Measurements from ENCODE around the gene XAB2.
A peak's percentile ranks its signal among the peaks of the same experiment; 100 is the strongest.

XAB2 gene

DNA sequence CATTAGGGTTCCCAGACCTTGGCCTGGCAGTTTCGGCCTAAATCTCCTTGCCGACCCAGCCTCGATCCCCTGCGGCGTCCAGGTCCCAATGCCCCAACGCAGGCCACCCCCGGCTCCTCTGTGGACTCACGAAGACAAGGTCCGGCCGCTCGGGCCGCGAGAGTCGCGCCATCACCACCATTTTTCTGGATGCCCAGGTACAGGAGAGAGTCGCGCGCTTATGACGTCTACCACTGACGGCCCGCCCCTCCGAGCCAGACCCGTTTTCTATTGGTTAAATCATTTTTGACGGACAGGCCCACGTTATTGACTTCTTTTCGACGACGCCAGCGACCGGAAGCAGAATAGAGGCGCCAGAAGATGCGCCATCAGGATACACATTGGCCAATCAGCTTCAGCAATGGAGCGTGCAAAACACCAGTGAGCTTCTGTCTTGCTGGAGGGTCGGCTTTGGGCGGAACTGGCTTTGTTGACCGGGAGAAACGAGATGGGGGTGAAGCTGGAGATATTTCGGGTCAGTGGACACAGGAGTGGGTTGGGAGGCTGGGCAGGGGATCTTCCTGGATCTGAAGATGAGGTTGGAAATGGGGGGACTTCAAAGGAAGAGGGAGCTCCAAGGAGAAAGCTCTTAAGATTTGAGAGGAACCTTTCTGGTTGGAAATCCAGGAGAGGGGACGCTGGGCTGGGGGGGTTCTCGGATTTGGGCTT lies at the start of gene XAB2, which contains the start of gene PET100:
Gene XAB2 (minus strand): TSS at position 199 of the 708 bp plus-strand sequence. CDS start 18 bp downstream, at position 181.
Gene PET100 (plus strand): TSS at position 447 of the 708 bp plus-strand sequence. CDS start 41 bp downstream, at position 488.
- peak; percentile 96 for DNase-seq

- DNase-seq = no peak
These were observed 48.4 kb upstream of the XAB2 start for GRCh38 chr19:7677669-7678311.

DNA sequence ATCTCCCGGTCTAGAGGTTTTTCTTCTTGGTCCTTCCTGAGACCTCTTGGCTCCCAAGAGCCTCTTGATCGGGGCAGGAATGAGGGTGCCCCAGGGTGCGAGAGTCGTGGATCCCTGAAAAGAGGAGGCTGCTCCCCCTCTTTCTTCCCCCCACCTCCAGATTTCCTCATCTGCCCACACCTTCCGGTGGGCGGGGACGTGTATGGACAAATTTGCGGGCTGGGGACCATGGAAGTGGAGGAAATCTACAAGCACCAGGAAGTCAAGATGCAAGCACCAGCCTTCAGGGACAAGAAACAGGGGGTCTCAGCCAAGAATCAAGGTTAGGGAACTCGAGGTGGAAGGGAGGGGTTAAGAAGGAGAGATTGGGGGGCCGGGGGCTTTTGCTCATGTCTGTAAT lies 47.5 kb upstream of the XAB2 start, which contains the start of gene MCEMP1:
Gene MCEMP1 (plus strand): TSS at position 237 of the 400 bp plus-strand sequence. CDS start 31 bp downstream, at position 268.
- DNase-seq = no peak

DNA sequence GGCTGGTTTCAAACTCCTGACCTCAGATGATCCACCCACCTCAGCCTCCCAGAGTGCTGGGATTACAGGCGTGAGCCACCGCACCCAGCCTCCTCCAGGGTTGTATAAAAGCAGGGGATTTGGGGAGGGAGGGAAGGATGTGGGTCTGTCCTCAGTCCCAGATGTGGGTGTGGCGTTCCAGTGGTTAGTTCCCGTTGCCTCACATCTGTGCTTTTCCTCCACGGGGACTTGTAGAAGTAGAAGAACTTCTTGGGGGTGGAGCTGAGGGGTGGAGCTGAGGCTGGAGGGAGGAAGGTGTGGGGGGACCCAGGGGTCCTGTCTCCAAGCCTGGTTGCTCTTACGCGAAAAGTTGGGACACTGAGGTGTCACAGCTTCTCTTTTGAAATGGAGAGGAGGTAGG lies 47.0 kb upstream of the XAB2 start:
- DNase-seq = no peak

- peak; percentile 10 for DNase-seq
These were observed 45.0 kb upstream of the XAB2 start for GRCh38 chr19:7674010-7675005.

DNA sequence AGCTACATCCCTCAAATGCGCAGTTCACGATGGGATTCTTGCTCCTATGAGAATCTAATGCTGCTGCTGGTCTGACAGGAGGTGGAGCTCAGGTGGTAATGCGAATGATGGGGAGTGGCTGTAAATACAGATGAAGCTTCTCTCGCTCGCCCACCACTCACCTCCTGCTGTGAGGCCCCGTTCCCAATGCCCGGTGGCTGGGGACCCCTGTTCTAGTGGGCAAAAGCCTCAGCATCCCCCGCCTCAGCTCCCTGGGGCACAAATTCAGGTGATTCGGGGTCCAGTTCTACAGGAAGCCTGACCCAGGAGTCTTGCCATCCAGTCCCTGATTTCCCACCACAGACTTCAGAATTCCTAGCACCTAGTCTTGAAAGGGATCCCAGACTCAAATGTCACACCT lies 43.2 kb upstream of the XAB2 start:
- DNase-seq = no peak

DNA sequence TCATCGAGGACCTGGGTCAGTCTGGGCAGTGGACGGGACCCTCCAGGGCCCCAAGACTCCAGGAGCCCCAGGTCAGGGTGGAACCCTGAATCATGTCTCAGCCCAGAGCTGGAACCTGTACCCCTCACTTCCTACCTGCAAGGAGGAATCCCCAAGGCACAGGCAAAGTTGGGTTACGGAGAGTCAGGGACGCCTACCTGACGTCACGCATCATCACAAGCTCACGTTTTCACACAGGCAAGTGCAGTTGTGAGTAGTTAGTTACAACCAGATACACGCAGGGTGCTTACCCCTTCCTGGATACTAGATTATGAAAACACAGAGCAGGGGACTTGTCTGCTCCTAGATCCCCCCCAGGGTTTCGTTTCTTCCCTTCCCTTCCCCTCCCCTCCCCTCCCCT lies 41.4 kb upstream of the XAB2 start:
- DNase-seq = no peak

DNA sequence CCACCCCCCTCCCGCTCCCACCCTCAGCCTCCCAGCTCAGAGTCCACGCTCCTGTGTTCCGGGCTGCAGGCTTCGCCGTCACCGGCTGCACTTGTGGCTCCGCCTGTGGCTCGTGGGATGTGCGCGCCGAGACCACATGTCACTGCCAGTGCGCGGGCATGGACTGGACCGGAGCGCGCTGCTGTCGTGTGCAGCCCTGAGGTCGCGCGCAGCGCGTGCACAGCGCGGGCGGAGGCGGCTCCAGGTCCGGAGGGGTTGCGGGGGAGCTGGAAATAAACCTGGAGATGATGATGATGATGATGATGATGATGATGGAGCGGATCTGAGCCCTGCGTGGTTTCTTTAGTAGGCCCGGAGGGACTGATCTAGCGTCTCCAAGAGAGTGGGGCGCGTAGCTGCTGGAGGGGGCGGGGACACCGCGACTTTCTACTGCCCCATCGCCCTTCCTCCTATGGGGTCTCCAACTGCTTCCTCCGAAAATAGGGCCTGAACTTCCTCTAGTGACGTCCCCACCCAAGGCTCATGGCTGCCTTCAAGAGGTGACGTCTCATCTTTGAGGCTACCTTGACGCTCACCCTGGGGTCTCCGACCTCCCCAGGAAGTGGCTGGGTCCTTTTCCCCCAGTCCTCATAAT lies 40.9 kb upstream of the XAB2 start:
- DNase-seq = peak; percentile 4

GRCh38 chr19:7669641-7670040 lies 40.3 kb upstream of the XAB2 start:
- DNase-seq = no peak

DNA sequence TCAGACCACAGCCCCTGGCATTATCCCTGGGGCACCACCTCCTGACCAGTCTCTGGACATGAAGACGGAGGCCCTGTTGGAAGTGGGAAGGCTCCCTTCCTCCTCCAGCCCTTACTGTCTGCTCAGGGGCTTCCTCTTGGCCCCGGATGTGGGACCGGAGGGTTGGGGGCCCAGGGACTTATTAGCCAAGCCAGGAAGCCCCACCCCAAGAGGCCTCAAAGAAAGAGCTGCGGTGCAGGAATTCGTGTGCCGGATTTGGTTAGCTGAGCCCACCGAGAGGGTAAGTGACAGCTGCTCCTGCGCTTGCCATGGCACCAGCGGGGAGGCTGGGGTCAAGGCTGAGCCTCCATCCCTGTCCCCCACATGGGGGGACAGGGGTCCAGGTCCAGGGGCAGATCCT lies 39.5 kb upstream of the XAB2 start, which contains the start of gene RETN:
Gene RETN (plus strand): TSS at position 208 of the 400 bp plus-strand sequence. CDS start 278 bp downstream, outside the sequence.
- DNase-seq = no peak

GRCh38 chr19:7665076-7665475 lies 35.7 kb upstream of the XAB2 start:
- DNase-seq = no peak

DNA sequence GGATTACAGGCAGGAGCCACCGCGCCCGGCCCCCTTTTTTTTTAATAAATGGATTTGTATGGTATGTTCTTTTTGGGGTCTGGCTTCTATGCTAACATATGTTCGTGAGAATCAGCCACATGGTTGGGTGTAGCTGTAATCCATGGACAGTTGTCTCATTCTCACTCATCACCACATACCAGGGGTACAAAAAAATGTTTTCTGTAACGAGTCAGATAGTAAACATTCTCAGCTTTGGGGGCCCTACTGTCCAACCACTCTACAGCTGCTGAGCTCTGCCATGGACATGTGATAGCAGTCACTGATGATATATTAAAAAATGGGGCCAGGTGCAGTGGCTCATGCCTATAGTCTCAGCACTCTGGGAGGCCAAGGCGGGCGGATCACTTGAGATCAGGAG lies 34.4 kb upstream of the XAB2 start:
- no peak for DNase-seq

DNA sequence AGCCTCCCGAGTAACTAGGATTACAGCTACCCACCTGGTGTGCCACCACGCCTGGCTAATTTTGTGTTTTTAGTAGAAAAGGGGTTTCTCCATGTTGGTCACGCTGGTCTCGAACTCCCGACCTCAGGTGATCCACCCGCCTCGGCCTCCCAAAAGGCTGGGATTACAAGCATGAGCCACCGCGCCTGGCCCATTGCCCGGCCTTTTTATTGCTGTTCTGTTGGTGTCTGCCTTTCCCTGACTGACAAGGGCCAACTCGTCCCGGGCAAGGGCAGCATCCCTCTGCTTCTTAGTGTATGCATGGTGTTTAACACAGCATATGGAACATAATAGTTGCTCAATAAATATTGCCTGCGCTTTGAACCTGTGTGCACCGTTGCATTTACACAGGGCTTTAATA lies 33.3 kb upstream of the XAB2 start:
- no peak for DNase-seq

- no peak for DNase-seq
These were observed 32.6 kb upstream of the XAB2 start for GRCh38 chr19:7661744-7662538.

- DNase-seq = no peak
These were observed 28.9 kb upstream of the XAB2 start for GRCh38 chr19:7658219-7658686.

DNA sequence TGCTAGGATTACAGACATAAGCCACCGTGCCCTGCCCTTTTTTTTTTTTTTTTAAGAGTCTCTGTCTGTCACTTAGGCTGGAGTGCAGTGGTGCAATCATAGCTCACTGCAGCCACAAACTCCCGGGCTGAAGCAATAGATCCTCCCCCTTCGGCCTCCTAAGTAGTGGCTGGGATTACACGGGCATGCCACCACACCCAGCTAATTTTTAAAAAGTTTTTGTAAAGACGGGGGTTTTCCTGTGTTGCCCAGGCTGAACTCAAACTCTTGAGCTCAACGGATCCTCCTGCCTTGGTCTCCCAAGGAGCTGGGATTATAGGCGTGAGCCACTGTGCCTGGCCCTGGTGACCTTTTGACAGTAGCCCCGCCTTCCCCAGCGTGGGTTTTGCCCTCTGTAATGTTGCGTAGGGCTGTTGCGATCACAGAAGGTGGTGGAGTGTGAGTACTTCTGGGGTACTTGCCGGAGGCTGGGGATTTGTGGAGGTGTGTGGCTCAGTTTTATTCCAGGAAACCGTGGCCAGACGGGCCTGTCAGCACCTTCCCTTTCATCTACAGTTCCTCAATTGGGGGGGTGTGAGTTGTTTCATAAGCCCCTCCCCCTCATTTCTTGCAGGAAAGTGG lies 27.9 kb upstream of the XAB2 start:
- no peak for DNase-seq

DNA sequence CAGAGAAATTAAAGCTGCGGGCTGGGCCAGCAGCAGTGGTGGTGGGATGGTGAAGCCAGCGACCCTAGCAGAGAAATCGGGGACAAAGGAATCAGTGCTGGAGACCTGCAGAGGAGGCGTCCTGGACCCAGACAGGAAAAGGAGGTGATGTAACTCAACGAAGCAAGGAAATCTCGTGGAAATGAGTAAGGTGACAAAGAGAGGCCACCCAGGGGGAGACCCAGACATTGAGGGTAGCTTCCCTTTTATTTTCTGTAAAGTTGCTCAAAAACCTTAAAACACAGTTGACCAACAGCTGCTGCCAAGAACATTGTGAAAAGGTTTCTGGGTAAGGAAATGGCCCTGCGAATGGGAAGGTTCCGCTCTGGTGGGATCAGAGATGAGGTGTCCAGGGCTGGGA lies 26.2 kb upstream of the XAB2 start:
- no peak for DNase-seq

DNA sequence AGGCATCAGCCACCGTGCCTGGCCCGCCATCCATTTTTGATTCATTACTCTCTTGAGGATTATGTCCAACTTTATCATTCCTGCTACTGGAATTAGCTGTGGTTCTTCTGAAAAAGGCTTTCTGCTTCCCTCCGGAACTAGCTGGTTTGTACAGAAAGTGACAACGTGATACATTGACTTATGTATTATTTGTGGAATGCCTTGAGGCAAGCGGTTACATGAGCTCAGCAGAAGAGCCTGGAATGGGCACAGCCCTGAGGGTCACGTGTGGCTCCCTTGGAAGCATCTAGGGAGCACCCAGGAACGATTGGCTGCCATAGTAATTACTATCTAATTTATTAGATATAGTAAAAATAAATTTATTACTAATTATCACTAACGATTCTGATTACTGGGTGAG lies 25.1 kb upstream of the XAB2 start:
- no peak for DNase-seq

DNA sequence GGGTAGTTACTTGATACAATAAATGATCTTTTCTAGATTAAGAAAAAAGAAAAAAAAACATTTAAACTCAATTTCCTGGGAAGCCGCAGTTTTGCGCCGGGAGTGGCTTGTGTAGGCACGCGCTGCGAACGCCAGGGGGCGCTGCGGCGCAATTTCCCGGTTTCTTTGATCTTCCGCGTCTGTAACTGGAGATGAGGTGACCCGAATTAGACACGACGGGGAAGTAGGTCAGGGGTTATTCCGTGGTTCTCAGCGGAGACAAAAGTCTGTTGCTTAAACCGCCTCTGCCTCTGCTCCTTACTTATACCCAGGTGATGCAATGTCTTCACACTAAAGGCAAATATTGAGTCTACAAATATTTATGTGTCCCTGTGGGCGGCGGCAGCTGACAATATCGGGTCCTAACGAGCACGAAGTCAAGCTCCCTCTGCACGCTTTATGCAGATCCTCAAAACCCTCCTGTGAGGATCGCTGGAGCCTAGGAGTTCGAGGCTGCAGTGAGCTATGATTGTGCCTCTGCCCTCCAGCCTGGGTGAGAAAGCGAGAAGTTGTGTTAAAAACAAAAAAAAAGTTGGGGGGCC lies 22.8 kb upstream of the XAB2 start:
- peak; percentile 55 for DNase-seq

DNA sequence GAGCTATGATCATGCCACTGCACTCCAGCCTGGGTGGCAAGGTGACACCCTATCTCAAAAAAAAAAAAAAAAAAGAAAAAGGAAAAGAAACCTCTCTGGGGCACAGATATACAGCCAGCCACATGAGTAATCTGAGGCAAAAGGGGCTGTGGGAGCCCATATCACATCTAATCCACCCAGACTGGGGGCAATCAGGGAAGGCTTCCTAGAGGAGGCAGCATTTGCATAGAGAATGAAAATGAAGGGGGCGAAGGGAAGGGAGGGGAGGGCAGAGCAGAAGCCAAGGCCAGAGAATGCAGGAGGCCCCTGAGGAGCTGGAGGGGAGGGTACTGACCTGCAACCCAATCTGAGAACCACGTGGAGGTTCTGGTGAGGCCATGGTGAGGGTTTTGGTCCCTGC lies 20.8 kb upstream of the XAB2 start:
- no peak for DNase-seq
